GM12892 (cell line): ENCODE results near the gene FRMPD4.

ENCODE experiments used
- POLR2A ChIP-seq: IDR thresholded peaks from 2 replicates; pipeline ENCODE4 v1.6.1; 2011; ENCODE audit warnings: low read depth, low read length, control low read depth
- POLR2AphosphoS5 ChIP-seq: IDR thresholded peaks from 2 replicates; pipeline ENCODE4 v1.6.1; 2011; ENCODE audit warnings: low read depth, low read length, control low read depth
- TAF1 ChIP-seq: IDR thresholded peaks from 2 replicates; pipeline ENCODE4 v1.6.1; 2011; ENCODE audit warnings: low read depth, mild to moderate bottlenecking, control low read depth, low read length, borderline replicate concordance

GRCh38 chrX:12269484-12269883 is 131.2 kb downstream of the FRMPD4 start:
- TF ChIP-seq POLR2AphosphoS5 (no peak), POLR2A (no peak), TAF1 (no peak)
